ENCODE data around the gene SEC23A. TPM values are rescaled to one million over a fixed set of nuclear protein-coding genes. Genes with fewer than 3 reads are reported as not detected.
"Not testable (repeated sequence)": the region's sequence is repeated elsewhere in the genome, so short reads cannot be mapped to it uniquely, and the experiment has no call there.

Gene SEC23A
- 94.9 to 107 TPM (median 104 TPM) in 3 replicates for total RNA-seq

DNA sequence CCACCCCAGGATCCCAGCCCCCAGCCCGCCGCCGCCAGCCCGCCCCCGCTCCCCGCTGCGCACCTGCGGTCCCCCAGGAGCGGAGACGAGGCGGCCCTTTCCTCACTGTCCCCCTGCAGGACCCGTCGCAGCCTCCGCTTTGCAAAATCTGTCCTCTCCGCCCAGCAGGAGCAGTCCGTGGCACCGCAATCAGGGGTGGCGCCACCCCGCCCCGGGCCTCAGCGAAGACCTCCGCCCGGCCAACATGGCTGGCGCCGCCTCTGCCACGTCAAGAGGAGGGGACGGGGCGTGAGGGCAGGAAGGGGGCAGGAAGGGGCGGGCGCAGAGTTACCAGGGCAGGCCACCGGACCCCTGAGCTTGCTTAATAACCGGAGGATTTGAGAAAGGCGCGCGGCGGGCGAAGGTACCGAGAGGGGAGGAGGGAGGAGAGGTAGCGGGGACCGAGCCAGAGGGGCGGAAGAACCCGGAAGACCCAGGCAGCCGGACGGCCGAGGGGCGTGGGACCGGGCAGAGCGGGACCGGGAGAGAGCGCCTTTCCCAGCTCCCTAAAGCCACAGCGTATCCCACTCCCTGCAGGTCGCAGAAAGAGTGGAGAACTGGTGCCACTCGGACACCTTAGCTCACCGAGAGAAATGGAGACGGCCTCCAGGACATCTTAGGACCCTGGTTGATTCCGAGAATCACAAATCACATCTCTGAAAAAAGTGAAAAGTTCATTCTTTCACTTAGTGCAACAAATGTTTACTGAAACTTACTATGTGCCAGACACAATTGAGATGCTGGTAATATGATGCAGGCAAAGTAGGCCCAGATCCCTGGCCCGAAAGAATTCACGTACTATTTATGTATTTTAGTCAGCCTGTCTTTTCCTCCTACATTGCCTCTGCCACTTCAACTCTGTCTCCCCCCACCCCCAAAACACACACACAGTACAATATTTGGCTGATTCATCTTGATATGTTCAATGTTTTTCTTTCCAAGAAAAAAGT lies at the start of gene SEC23A:
SEC23A (minus strand) TSS at position 267 of the 989 bp plus-strand sequence. CDS start 7,117 bp downstream, outside the sequence.
- peak; percentile 63 to 74 for DNase-seq (ENCODE audit: low spot score in 2 of 2, unreplicated experiment in 2 of 2)
- Mint-ChIP-seq H3K27me3 (ENCODE audit: low read depth) (no peaks in the 10 kb centered on the region), H3K36me3 (no peaks in the 10 kb centered on the region), H3K4me3 (peak within 1 kb of the TSS; percentile 93), H3K4me1 (peaks cover 23% of the 10 kb centered on the region), H3K27ac (peak within 1 kb of the TSS; percentile 96), H3K9me3 (no peaks in the 10 kb centered on the region)
- TF ChIP-seq, protein P1, sequence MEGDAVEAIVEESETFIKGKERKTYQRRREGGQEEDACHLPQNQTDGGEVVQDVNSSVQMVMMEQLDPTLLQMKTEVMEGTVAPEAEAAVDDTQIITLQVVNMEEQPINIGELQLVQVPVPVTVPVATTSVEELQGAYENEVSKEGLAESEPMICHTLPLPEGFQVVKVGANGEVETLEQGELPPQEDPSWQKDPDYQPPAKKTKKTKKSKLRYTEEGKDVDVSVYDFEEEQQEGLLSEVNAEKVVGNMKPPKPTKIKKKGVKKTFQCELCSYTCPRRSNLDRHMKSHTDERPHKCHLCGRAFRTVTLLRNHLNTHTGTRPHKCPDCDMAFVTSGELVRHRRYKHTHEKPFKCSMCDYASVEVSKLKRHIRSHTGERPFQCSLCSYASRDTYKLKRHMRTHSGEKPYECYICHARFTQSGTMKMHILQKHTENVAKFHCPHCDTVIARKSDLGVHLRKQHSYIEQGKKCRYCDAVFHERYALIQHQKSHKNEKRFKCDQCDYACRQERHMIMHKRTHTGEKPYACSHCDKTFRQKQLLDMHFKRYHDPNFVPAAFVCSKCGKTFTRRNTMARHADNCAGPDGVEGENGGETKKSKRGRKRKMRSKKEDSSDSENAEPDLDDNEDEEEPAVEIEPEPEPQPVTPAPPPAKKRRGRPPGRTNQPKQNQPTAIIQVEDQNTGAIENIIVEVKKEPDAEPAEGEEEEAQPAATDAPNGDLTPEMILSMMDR (IDR thresholded peaks at IDR 0.05; ENCODE audit: unreplicated experiment), result no peak

DNA sequence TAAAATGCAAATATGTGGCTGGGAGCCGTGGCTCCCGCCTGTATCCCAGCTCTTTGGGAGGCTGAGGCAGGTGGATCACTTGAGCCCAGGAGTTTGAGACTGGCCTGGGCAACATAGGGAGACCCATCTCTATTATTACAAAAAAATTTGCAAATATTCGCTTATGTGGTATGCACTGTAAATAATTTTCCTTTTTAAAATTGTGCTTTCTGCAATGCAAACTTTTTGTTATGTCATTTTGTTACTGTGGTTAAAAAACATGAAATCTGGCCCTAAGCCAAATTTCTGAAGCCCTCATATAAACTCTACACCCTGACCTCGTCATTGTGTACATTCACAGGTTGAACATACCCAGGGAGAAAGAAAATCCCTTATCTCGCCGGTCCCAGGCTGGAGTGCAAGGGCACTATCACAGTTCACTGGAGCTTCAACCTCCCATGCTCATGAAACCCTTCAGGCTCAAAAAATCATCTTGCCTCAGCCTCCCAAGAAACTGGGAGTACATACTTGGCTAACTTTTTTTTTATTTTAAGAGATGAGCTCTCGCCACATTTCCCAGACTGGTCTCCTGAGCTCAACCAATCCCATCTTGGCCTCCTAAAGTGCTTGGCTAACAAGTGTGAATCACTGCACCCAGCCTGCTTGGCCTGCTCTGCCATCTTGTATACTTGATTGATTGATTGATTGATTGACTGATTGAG lies 42.4 kb upstream of the SEC23A start:
- no peak for DNase-seq (ENCODE audit: low spot score in 2 of 2, unreplicated experiment in 2 of 2)
- Mint-ChIP-seq H3K27ac (no peak overlapping the region), H3K36me3 (peaks cover 36% of the 10 kb centered on the region), H3K4me1 (no peaks in the 10 kb centered on the region), H3K9me3 (peaks cover 10% of the 10 kb centered on the region), H3K27me3 (ENCODE audit: low read depth) (no peaks in the 10 kb centered on the region), H3K4me3 (no peak overlapping the region)
- TF ChIP-seq, protein P1 (IDR thresholded peaks at IDR 0.05; ENCODE audit: unreplicated experiment), result no peak

DNA sequence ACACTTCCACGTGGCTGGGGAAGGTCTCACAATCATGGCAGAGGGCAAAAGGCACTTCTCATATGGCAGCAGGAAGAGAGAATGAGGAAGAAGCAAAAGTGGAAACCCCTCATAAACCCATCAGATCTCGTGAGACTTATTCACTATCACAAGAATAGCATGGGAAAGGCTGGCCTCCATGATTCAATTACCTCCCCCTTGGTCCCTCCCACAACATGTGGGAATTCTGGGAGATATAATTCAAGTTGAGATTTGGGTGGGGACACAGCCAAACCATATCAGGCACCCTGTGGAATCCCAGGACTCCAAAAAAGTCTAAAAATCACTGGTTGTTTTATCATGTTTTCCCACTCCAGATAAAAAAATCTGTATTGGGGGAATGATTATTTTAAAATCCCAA lies 40.2 kb upstream of the SEC23A start:
- DNase-seq (ENCODE audit: low spot score in 2 of 2, unreplicated experiment in 2 of 2); H3K27ac Mint-ChIP-seq; H3K27me3 Mint-ChIP-seq (ENCODE audit: low read depth); H3K4me3 Mint-ChIP-seq; H3K4me1 Mint-ChIP-seq: not testable (repeated sequence)
- H3K36me3 Mint-ChIP-seq, result peaks cover 42% of the 10 kb centered on the region
- H3K9me3 Mint-ChIP-seq, result peaks cover 10% of the 10 kb centered on the region

DNA sequence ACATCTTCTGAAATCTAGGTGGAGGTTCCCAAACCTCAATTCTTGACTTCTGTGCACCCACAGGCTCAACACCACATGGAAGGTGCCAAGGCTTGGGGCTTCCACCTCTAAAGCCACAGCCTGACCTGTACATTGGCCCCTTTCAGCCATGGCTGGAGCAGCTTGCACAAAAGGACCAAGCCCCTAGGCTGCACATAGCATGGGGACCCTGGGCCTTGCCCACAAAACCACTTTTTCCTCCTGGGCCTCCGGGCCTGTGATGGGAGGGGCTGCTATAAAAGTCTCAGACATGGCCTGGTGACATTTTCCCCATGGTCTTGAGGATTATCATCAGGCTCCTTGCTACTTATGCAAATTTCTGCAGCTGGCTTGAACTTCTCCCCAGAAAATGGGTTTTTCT lies 38.6 kb upstream of the SEC23A start:
- H3K9me3 Mint-ChIP-seq; H3K4me1 Mint-ChIP-seq; H3K27ac Mint-ChIP-seq; H3K4me3 Mint-ChIP-seq; DNase-seq (ENCODE audit: low spot score in 2 of 2, unreplicated experiment in 2 of 2); H3K27me3 Mint-ChIP-seq (ENCODE audit: low read depth): not testable (repeated sequence)
- H3K36me3 Mint-ChIP-seq, result peaks cover 35% of the 10 kb centered on the region

DNA sequence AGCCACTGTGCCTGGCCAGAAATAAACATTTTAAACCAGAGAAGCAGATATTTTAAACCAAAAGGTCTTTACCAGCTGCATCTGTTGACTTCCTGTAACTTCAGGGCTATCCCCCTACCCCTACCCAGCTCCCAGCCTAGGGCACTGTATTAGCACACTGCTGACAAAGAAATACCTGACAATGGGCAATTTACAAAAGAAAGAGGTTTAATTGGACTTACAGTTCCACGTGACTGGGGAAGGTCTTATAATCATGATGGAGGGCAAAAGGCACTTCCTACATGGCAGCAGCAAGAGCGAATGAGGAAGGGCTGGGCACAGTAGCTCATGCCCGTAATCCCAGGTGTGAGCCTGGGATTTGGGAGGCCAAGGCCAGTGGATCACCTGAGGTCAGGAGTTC lies 37.1 kb upstream of the SEC23A start:
- no peaks in the 10 kb centered on the region for H3K27me3 Mint-ChIP-seq (ENCODE audit: low read depth)
- peaks cover 7% of the 10 kb centered on the region for H3K9me3 Mint-ChIP-seq
- no peak for DNase-seq (ENCODE audit: low spot score in 2 of 2, unreplicated experiment in 2 of 2)
- no peak overlapping the region for H3K27ac Mint-ChIP-seq
- TF ChIP-seq, protein P1 (IDR thresholded peaks at IDR 0.05; ENCODE audit: unreplicated experiment), result no peak
- peaks cover 39% of the 10 kb centered on the region for H3K36me3 Mint-ChIP-seq
- no peaks in the 10 kb centered on the region for H3K4me1 Mint-ChIP-seq
- no peak overlapping the region for H3K4me3 Mint-ChIP-seq

DNA sequence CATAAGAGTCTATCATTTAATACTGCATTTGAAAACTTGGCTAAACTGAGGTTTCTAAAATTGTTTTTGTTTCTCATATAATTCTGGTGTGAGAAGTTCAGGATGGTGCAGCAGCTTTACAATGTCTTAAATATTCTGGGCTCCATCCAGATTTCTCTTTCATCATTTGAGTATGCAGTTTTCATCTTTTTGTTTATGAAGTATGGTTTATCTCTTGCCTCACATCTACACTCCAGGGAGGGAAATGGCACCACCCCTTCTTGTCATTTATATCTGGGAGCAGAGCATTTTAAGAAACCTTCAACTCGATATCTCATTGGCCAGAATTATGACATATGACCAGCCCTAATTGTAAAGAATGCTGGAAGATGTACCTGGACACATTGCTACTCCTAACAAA lies 35.4 kb upstream of the SEC23A start:
- Mint-ChIP-seq H3K27me3 (ENCODE audit: low read depth) (no peaks in the 10 kb centered on the region), H3K4me3 (no peak overlapping the region), H3K4me1 (no peaks in the 10 kb centered on the region), H3K27ac (peak overlapping the region; percentile 14), H3K36me3 (peaks cover 50% of the 10 kb centered on the region), H3K9me3 (peaks cover 7% of the 10 kb centered on the region)
- TF ChIP-seq, protein P1 (IDR thresholded peaks at IDR 0.05; ENCODE audit: unreplicated experiment), result no peak
- no peak for DNase-seq (ENCODE audit: low spot score in 2 of 2, unreplicated experiment in 2 of 2)

DNA sequence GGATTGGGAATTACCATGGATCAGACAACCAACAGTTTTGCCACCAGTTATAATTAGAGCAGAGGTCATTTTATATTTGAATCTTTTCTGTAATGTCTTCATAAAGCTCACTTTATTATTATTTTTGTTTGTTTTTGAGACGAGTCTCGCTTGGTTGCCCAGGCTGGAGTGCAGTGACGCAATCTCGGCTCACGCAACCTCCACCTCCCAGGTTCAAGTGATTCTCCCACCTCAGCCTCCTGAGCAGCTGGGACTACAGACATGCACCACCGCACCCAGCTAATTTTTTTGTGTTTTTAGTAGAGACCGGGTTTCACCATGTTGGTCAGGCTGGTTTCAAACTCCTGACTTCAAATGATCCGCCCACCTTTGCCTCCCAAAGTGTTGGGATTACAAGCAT lies 34.8 kb upstream of the SEC23A start:
- H3K27me3 Mint-ChIP-seq (ENCODE audit: low read depth); H3K4me1 Mint-ChIP-seq; H3K9me3 Mint-ChIP-seq; H3K4me3 Mint-ChIP-seq; H3K27ac Mint-ChIP-seq; DNase-seq (ENCODE audit: low spot score in 2 of 2, unreplicated experiment in 2 of 2): not testable (repeated sequence)
- peaks cover 48% of the 10 kb centered on the region for H3K36me3 Mint-ChIP-seq

Data from mesothelial cell of epicardium (in vitro differentiated cells).